Measurements from ENCODE around the gene SERPIND1. TPM values are rescaled to one million over a fixed set of nuclear protein-coding genes. Genes with fewer than 3 reads are reported as not detected.

SERPIND1 gene
- total and polyA plus RNA-seq, 2 of the 8 experiments (the other 6 are each of a cell fraction or from before 2014, with no cell fraction given), result not detected

DNA sequence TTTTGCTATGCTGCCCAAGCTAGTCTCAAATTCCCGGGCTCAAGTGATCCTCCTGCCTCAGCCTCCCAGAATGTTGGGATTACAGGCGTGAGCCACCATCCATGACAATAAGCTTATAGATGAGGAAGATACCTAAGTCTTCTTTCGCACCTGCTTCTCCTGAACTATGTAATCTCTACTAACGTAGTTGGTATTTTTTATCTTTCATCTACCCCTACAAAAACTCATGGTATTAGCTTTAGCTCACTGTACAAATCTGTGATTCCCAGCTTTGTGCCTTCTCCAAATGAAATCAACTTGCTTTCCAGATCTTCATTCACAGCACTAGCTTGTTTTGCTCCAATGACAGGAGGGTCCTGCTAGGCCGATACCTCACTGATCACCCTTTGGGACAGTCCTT is 48.3 kb downstream of the SERPIND1 start:
- CTCF ChIA-PET (ENCODE audit: partially characterized antibody), result interaction anchor here (0.5 to 0.9 kb wide), 3 partner anchors 9 to 1092 kb away, joined by 3 read pairs; no protein-coding TSS in a partner anchor
- 79% methylated on average over 5 of the region's 5 CpGs; no CpG with 5 or more reads in 1 of the 2 experiments for WGBS, 2 experiments (ENCODE audit: extremely low coverage in 1 of 2, insufficient coverage in 1 of 2, insufficient read length in 1 of 2, insufficient replicate concordance in 2 of 2, low coverage in 1 of 2, low lambda C conversion rate in 2 of 2, missing lambda C conversion rate in 1 of 2)

More for the DNA sequence above, 48.3 kb downstream of the SERPIND1 start:
- H3K36me3 ChIP-seq (ENCODE audit: control insufficient read depth in 2 of 4, insufficient read depth in 4 of 4, low read length in 3 of 4), result peaks cover 0 to 2% (median 0%) of the 10 kb centered on the region in 4 experiments; a peak in 3 of 8 replicates
- H4K91ac ChIP-seq (replicated peaks; ENCODE audit: insufficient read length, low read length), result no peak overlapping the region
- H2AK5ac ChIP-seq (ENCODE audit: low read depth, low read length), result no peak overlapping the region
- H3K4ac ChIP-seq (replicated peaks; ENCODE audit: insufficient read length, low read depth, low read length), result no peak overlapping the region
- H4K20me1 ChIP-seq (replicated peaks in 1 of 2; ENCODE audit: control insufficient read depth in 1 of 2, insufficient read depth in 2 of 2, low read length in 2 of 2), result peaks cover 0 to 1% of the 10 kb centered on the region in 2 experiments
- no peak overlapping the region for H3K14ac ChIP-seq (ENCODE audit: insufficient read length)
- no peak overlapping the region for H3K27ac ChIP-seq (ENCODE audit: low read depth, low read length)
- H2BK15ac ChIP-seq (ENCODE audit: low read length), result no peak overlapping the region
- H3K56ac ChIP-seq (replicated peaks; ENCODE audit: insufficient read length, low read depth, low read length), result no peak overlapping the region
- no peak overlapping the region for H3K4me2 ChIP-seq (ENCODE audit: insufficient read depth in 1 of 2, low read depth in 2 of 2, low read length in 2 of 2)
- no peak overlapping the region for H2BK12ac ChIP-seq (ENCODE audit: low read depth, low read length)
- DNase-seq (ENCODE audit: low read depth in 1 of 2, low spot score in 2 of 2) (no peak), FAIRE-seq (no peak)
- H3K9me3 ChIP-seq (ENCODE audit: insufficient read depth in 2 of 2, low read depth in 1 of 2, low read length in 1 of 2), result no peaks in the 10 kb centered on the region
- no peak overlapping the region for H2BK5ac ChIP-seq (ENCODE audit: low read depth, low read length)
- no peaks in the 10 kb centered on the region for H3K79me2 ChIP-seq (ENCODE audit: control insufficient read depth in 1 of 2, insufficient read depth in 2 of 2, low read length in 2 of 2)
- no peak overlapping the region for H2BK120ac ChIP-seq (replicated peaks; ENCODE audit: low read depth, low read length)
- H4K8ac ChIP-seq (ENCODE audit: extremely low read depth, insufficient read depth, low read length), result no peak overlapping the region
- no peak overlapping the region for H3K4me3 ChIP-seq (ENCODE audit: extremely low read depth in 1 of 4, insufficient read depth in 2 of 4, low read depth in 3 of 4, low read length in 4 of 4)
- no peaks in the 10 kb centered on the region for H3K79me1 ChIP-seq (ENCODE audit: low read depth, low read length)
- H3K18ac ChIP-seq (ENCODE audit: extremely low read depth, low read length), result no peak overlapping the region
- no peak overlapping the region for H2BK20ac ChIP-seq (ENCODE audit: low read length)
- H3K27me3 ChIP-seq (replicated peaks in 1 of 4; ENCODE audit: control insufficient read depth in 3 of 4, extremely low read depth in 1 of 4, insufficient read depth in 3 of 4, low read length in 3 of 4), result no peaks in the 10 kb centered on the region
- H3K23me2 ChIP-seq (ENCODE audit: low read depth, low read length), result no peaks in the 10 kb centered on the region; the same call in 1 of the 2 replicates
- POLR2A ChIA-PET (ENCODE audit: partially characterized antibody), result no interaction called here
- no peak overlapping the region for H2AFZ ChIP-seq (ENCODE audit: low read length)
- H3K4me1 ChIP-seq (replicated peaks in 1 of 4; ENCODE audit: control insufficient read depth in 3 of 4, insufficient read depth in 4 of 4, low read length in 3 of 4), result no peaks in the 10 kb centered on the region
- no peak overlapping the region for H3K9ac ChIP-seq (replicated peaks in 1 of 4; ENCODE audit: extremely low read depth in 1 of 4, low read depth in 3 of 4, low read length in 3 of 4)
- H3K23ac ChIP-seq (ENCODE audit: insufficient read length), result no peak overlapping the region
- H4K5ac ChIP-seq (ENCODE audit: insufficient read length, low read depth, low read length), result no peak overlapping the region
- TF ChIP-seq RNF2 (IDR thresholded peaks at IDR 0.05; ENCODE audit: borderline replicate concordance, low read depth, low read length, missing control alignments, poor library complexity, severe bottlenecking) (no peak), ASH2L (IDR thresholded peaks at IDR 0.05; ENCODE audit: low read length) (no peak), CBX5 (IDR thresholded peaks at IDR 0.05; ENCODE audit: low read depth, low read length) (no peak), PHF8 (conservative IDR thresholded peaks at IDR 0.05; ENCODE audit: low read depth, low read length) (no peak), POU5F1 (IDR thresholded peaks at IDR 0.05; ENCODE audit: low read depth, low read length) (no peak), RAD21 (IDR thresholded peaks at IDR 0.05 in 1 of 2, conservative IDR thresholded peaks at IDR 0.05 in 1 of 2; ENCODE audit: low read depth in 2 of 2, low read length in 2 of 2) (no peak), CREB1 (IDR thresholded peaks at IDR 0.05) (no peak), JUN (IDR thresholded peaks at IDR 0.05; ENCODE audit: low read depth, low read length) (no peak), SIN3A (conservative IDR thresholded peaks at IDR 0.05 in 1 of 2, IDR thresholded peaks at IDR 0.05 in 1 of 2; ENCODE audit: low read depth in 1 of 2, low read length in 2 of 2) (no peak), SAP30 (IDR thresholded peaks at IDR 0.05; ENCODE audit: insufficient read depth, insufficient replicate concordance, low read length) (no peak), FOSL1 (IDR thresholded peaks at IDR 0.05; ENCODE audit: insufficient read depth, low read depth, low read length) (no peak)

Data from H1 (cell line).